ENCODE measurements around the gene PLIN3.

- TF ChIP-seq CTCF (conservative IDR thresholded peaks at IDR 0.05; ENCODE audit: low read depth, low read length) (no peak), POLR2A (IDR thresholded peaks at IDR 0.05; ENCODE audit: low read depth, low read length) (peak; percentile 59), RAD21 (IDR thresholded peaks at IDR 0.05; ENCODE audit: low read length) (no peak), RCOR1 (IDR thresholded peaks at IDR 0.05; ENCODE audit: insufficient replicate concordance, low read length) (no peak), CEBPB (IDR thresholded peaks at IDR 0.05; ENCODE audit: low read depth, low read length) (no peak), ELK1 (IDR thresholded peaks at IDR 0.05; ENCODE audit: borderline replicate concordance, low read depth, low read length) (no peak), NFE2L2 (IDR thresholded peaks at IDR 0.05; ENCODE audit: low read depth, low read length) (no peak), CHD1 (IDR thresholded peaks at IDR 0.05; ENCODE audit: low read depth, low read length) (no peak), SMC3 (IDR thresholded peaks at IDR 0.05; ENCODE audit: low read depth, low read length) (no peak), MAZ (IDR thresholded peaks at IDR 0.05; ENCODE audit: borderline replicate concordance, low read depth, low read length) (peak; percentile 62; the same call in 1 of the 2 replicates), RFX5 (IDR thresholded peaks at IDR 0.05; ENCODE audit: low read depth, low read length) (no peak), BHLHE40 (IDR thresholded peaks at IDR 0.05; ENCODE audit: low read depth, low read length) (peak; percentile 88)
- TF ChIP-seq, protein P1, sequence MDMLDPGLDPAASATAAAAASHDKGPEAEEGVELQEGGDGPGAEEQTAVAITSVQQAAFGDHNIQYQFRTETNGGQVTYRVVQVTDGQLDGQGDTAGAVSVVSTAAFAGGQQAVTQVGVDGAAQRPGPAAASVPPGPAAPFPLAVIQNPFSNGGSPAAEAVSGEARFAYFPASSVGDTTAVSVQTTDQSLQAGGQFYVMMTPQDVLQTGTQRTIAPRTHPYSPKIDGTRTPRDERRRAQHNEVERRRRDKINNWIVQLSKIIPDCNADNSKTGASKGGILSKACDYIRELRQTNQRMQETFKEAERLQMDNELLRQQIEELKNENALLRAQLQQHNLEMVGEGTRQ (IDR thresholded peaks at IDR 0.05; ENCODE audit: low read depth, low read length), result no peak
These were observed 36.0 kb downstream of the PLIN3 start, which contains the start of gene TICAM1 for GRCh38 chr19:4831304-4831978.

Measured in IMR-90 (cell line).